Measurements from ENCODE around the gene SLC38A10.

Gene SLC38A10

GRCh38 chr17:81276781-81277180, 18.3 kb downstream of the SLC38A10 start:
- no peak for DNase-seq (ENCODE audit: low spot score)

- DNase-seq (ENCODE audit: low spot score): no peak
Observed at GRCh38 chr17:81274471-81274855, 20.6 kb downstream of the SLC38A10 start.

GRCh38 chr17:81273698-81274470, 21.2 kb downstream of the SLC38A10 start:
- DNase-seq (ENCODE audit: low spot score): no peak

DNA sequence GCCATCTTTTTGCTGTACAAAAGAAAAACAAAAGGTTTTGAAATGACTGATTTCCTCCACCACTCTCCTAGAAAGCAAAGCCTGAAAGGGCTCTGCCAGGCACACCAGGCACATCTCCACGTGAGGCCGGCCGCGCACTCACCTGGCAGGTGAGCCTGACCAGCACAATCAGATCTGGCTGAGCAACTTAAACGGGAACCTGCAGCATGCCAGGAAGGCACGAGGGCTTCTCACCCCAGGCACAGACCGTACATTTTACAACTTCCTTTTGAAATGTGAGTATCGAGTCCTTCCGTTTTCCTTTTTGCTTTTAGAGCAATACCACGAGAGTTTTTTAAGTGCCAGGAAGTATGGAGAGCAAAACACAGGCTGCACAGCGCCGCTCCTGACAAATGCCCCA, 22.5 kb downstream of the SLC38A10 start:
- DNase-seq (ENCODE audit: low spot score): no peak

- no peak for DNase-seq (ENCODE audit: low spot score)
Observed at GRCh38 chr17:81271226-81271625, 23.9 kb downstream of the SLC38A10 start.

GRCh38 chr17:81270279-81270678, 24.8 kb downstream of the SLC38A10 start:
- DNase-seq (ENCODE audit: low spot score): peak; percentile 55

DNA sequence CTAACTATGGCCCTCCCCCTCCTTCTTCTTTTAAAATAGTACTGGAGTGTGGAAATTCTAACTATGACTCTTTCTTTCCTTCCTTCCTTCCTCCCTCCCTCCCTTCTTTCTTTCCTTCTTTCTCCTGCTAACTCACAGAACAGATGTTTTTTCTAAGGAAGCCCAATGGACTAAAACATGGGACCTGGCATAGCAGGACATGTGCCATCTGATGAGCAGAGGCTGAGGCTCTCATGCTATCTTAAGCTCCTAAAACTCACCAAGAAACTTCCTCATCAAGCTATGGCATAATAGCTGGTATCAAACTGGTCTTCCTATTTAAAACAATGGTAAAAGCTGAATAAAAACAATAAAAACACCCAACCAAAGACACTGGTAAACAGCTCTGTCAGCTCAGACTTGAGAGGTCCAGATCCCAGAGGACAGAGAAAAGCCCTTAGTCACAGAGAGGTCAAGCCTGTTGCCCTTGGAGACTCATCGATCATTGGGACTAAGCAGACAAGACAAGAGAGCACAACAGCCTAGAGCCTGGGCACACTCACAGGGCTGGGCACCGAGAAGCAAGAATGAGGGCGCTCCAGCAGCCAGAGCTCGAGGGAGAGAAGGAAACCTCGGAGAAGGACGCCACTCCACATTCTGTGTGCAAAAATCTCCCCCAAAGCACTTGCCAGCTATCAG, 27.6 kb downstream of the SLC38A10 start:
- DNase-seq (ENCODE audit: low spot score): no peak

DNA sequence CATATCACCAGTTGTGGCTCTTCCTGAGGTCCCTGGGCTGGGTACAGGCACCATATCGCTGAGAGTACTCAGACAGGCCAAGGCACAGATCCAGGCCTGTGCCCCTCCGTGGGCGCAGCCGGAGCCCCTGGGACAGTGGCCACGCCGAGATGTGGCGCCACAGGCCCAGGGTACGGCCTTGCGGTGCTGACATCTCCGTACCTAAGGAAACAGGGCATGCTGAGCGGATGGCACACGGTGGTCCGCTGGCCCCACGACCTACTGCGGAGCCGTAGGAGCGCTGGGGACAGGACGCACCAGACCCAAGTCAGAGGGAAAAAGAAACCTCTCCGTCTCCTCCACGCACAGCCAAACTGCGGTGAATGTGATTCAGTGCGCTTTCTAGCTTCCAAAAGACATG, 29.5 kb downstream of the SLC38A10 start:
- no peak for DNase-seq (ENCODE audit: low spot score)

DNA sequence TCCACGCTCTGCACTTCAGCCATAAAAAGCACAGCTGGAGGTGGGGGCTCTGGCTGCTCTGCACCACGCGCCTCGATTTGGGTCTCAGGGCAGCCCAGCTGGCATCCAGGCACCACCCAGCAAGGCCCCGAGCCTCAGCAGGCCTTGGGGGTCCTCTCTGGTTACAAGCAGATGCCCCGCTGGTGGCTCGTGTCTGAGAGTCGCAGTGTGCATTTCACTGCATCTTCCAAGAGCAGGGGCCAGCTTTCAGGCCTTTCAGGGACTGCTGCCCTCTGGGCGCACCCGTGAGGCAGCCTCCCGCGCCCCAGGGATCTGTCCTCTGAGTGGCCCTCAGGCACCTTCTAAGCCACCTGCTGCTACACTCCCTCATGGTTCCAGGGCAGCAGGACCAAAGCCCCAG, 30.5 kb downstream of the SLC38A10 start:
- no peak for DNase-seq (ENCODE audit: low spot score)

DNA sequence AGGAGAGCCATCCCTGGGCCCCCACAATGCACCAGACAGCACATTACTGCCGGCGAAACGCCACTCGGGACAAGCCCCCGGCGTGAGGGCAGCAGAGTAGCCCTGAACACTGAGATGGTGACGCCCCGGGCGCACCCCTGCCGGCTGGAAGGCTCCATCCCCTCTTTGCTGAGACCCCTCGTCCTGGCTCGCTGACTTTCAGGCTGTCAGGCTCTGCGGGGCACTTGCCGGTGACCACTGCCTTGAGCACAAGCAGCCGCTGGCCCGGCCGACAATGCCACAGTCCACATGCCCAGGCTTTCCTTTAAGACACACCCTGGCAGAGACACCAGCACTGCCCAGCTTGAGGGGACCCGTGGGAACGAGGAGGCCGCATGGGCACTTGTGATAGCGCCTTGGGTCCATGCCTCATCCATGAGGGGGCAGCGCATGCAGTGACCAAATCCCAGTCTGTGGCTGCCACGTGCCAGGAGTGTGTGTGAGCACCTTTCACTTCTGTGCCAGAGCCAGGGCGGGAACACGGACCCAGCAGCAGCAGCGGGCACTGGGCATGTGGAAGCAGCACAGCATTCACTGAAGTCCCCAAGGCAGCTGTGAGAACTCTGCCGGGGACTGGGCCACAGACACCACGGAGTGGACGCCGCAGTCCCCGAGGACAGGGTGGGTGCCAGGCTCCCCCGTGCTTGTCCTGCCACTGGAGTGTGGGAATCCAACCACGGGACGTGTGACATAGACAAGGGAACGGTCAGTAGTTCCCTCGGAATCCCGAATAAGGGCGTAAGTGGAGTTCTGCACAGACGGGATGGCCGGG, 31.5 kb downstream of the SLC38A10 start:
- no peak for DNase-seq (ENCODE audit: low spot score)

DNA sequence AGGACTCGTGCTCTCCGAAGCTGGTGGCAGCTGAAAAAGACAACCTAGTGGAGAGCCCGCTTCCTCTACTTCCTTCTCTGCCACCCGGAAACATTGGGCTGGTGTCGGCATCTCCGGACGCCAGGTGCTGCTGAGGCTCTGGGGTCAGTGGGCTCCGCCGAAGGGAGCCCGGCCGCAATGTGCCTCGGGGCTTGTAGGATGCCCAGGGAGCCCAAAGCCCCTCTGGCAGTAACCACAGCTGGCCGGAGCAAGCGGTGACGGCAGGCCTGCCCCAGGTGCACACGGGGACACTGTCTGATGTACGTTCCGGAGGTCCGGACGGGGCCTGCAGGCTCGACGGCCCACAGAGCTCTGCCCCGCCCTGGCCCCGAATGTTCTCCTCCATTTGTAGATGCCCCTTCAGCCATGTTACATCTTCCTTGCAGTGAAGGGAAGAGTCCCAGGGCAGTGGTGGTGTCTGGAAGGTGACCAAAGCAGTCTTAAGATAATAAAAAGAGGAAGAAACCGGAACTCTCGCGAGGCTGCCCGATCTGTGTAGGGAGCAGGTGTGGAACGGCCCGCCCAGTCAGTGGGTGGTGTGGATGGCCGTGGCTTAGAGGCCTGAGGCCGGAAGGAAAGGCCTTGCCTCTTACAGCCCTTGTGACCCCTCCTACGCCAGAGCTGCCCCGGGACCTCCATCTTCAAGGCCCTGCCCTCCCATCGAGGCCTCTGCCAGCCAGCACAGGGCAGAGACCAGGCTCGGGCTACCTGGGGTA, 33.3 kb downstream of the SLC38A10 start:
- no peak for DNase-seq (ENCODE audit: low spot score)

GRCh38 chr17:81261096-81261495, 34.0 kb downstream of the SLC38A10 start:
- DNase-seq (ENCODE audit: low spot score): no peak

GRCh38 chr17:81260641-81261040, 34.5 kb downstream of the SLC38A10 start:
- DNase-seq (ENCODE audit: low spot score): no peak

GRCh38 chr17:81260171-81260570, 34.9 kb downstream of the SLC38A10 start:
- no peak for DNase-seq (ENCODE audit: low spot score)

GRCh38 chr17:81259058-81259605, 36.0 kb downstream of the SLC38A10 start:
- no peak for DNase-seq (ENCODE audit: low spot score)

DNA sequence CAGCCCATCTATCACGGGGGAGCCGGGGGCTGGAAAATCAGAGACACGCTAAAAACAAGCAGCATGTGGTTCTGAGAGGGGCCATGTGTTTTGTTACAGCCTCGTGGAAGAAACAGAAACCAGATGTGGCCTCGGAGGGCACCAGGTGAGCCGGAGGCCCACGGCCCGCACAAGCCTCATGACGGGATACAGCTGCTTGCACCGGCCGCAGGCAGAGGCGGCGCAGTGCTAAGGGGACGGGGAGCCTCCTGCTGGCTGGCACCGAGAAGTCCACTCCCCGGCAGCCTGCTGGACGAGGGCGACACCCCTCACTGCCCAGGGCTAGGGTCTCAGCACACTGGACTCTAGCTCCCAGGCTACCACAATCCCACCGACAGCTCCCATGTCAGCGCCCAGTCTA, 36.8 kb downstream of the SLC38A10 start:
- DNase-seq (ENCODE audit: low spot score): no peak

DNA sequence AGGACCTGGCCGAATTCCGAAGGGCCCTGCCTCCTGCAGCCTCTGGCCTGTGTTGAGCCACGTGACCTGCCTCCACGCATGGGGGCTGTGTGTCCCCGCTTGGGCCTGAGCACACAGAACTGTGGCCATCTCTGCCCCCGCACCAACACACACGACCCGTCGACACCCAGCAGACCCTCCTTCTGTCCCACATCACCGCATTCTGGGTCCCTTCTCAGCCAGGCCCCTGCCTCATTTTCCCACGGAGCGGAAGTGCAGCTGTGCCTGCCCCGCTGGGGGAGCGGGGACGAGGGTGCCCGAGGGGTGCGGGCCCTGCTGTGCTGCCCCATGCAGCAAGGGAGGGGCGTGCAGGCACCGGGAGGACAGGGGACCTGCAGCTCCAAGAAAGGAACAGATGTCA, 37.6 kb downstream of the SLC38A10 start:
- no peak for DNase-seq (ENCODE audit: low spot score)

DNA sequence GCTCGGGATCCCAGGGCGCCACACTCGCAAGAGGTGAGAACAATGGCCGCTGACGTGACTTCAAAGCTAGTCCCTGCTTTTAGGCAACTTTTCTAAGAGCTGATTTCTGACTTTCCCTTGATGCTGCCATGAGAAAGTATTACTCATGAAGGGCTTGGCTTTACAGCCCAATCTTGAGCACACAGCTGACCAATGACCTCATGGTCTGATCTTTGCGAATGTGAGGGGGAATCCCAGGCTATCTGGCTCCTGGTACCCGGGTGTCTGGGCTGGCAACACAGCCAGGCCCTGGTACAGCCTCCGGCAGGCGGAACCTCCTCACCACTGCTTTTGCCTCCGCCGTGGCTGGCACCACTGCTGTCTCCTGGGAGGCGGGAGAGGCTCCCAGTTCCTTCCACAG, 38.5 kb downstream of the SLC38A10 start:
- DNase-seq (ENCODE audit: low spot score): no peak

- DNase-seq (ENCODE audit: low spot score): no peak
Observed at GRCh38 chr17:81254955-81255717, 40.0 kb downstream of the SLC38A10 start.

GRCh38 chr17:81253358-81254131, 41.6 kb downstream of the SLC38A10 start:
- DNase-seq (ENCODE audit: low spot score): no peak
